Measurements from ENCODE around the gene KCNH6.
A peak's percentile ranks its signal among the peaks of the same experiment; 100 is the strongest.

KCNH6 gene

GRCh38 chr17:63496663-63497400 is 26.3 kb upstream of the KCNH6 start:
- in situ Hi-C loops (cut with HindIII; ENCODE audit: low sequenced_read_pairs) = no loop called here
- no peak overlapping the region for H3K4me3 ChIP-seq (ENCODE audit: low read depth, low read length)
- TF ChIP-seq CTCF (IDR thresholded peaks at IDR 0.05; ENCODE audit: low read depth, low read length) = no peak
- no peak for DNase-seq (ENCODE audit: low read depth, low spot score)

GRCh38 chr17:63497708-63498483 is 25.3 kb upstream of the KCNH6 start:
- H3K4me3 ChIP-seq (ENCODE audit: low read depth, low read length) = no peak overlapping the region
- no peak for DNase-seq (ENCODE audit: low read depth, low spot score)
- in situ Hi-C loops (cut with HindIII; ENCODE audit: low sequenced_read_pairs) = no loop called here
- TF ChIP-seq CTCF (IDR thresholded peaks at IDR 0.05; ENCODE audit: low read depth, low read length) = no peak

- TF ChIP-seq CTCF (IDR thresholded peaks at IDR 0.05; ENCODE audit: low read depth, low read length) = no peak
- DNase-seq (ENCODE audit: low read depth, low spot score) = peak; percentile 22
- in situ Hi-C loops (cut with HindIII; ENCODE audit: low sequenced_read_pairs) = no loop called here
- no peak overlapping the region for H3K4me3 ChIP-seq (ENCODE audit: low read depth, low read length)
Measured at GRCh38 chr17:63498626-63499195, 24.4 kb upstream of the KCNH6 start.

- DNase-seq (ENCODE audit: low read depth, low spot score) = no peak
- in situ Hi-C loops (cut with HindIII; ENCODE audit: low sequenced_read_pairs) = no loop called here
- no peak overlapping the region for H3K4me3 ChIP-seq (ENCODE audit: low read depth, low read length)
- no peak for TF ChIP-seq CTCF (IDR thresholded peaks at IDR 0.05; ENCODE audit: low read depth, low read length)
Measured at GRCh38 chr17:63500543-63501390, 22.4 kb upstream of the KCNH6 start.

- H3K4me3 ChIP-seq (ENCODE audit: low read depth, low read length) = no peak overlapping the region
- in situ Hi-C loops (cut with HindIII; ENCODE audit: low sequenced_read_pairs) = no loop called here
- no peak for DNase-seq (ENCODE audit: low read depth, low spot score)
- TF ChIP-seq CTCF (IDR thresholded peaks at IDR 0.05; ENCODE audit: low read depth, low read length) = no peak
Measured at GRCh38 chr17:63503341-63503705, 19.8 kb upstream of the KCNH6 start.

GRCh38 chr17:63504261-63504660 is 18.9 kb upstream of the KCNH6 start:
- no peak overlapping the region for H3K4me3 ChIP-seq (ENCODE audit: low read depth, low read length)
- no peak for DNase-seq (ENCODE audit: low read depth, low spot score)
- no peak for TF ChIP-seq CTCF (IDR thresholded peaks at IDR 0.05; ENCODE audit: low read depth, low read length)
- in situ Hi-C loops (cut with HindIII; ENCODE audit: low sequenced_read_pairs) = no loop called here
